GM18870 (cell line): ENCODE results near the gene BMERB1.
"Not testable (repeated sequence)": the region's sequence is repeated elsewhere in the genome, so short reads cannot be mapped to it uniquely, and the experiment has no call there.

Experiments
- ATAC-seq: cut with Tn5 transposase; IDR thresholded peaks from one replicate; pipeline ENCODE4 v1.9.1; 2021; ENCODE audit warnings: moderate library complexity; ENCODE audit not compliant: unreplicated experiment

Gene BMERB1

DNA sequence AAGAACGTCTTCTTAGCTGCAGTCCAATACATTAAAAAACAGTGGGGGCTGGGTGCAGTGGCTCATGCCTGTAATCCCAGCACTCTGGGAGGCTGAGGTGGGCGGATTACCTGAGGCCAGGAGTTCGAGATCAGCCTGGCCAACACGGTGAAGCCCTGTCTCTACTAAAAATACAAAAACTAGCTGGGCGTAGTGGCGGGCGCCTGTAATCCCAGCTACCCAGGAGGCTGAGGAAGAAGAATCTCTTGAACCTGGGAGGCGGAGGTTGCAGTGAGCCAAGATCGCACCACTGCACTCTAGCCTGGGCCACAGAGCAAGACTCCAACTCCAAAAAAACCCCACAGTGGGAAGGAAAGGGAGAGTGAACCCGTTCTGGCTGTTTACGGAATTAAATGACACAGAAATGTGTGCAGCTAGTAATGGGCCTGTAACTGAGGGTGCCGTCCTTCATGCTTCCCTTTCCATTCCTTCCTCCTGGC, 172.9 kb downstream of the BMERB1 start:
- not testable (repeated sequence) for ATAC-seq

GRCh38 chr16:15607700-15608396, 173.5 kb downstream of the BMERB1 start:
- ATAC-seq: no peak

- no peak for ATAC-seq
Measured at GRCh38 chr16:15608398-15609285, 174.3 kb downstream of the BMERB1 start.

- no peak for ATAC-seq
Measured at GRCh38 chr16:15609286-15609649, 174.9 kb downstream of the BMERB1 start.

DNA sequence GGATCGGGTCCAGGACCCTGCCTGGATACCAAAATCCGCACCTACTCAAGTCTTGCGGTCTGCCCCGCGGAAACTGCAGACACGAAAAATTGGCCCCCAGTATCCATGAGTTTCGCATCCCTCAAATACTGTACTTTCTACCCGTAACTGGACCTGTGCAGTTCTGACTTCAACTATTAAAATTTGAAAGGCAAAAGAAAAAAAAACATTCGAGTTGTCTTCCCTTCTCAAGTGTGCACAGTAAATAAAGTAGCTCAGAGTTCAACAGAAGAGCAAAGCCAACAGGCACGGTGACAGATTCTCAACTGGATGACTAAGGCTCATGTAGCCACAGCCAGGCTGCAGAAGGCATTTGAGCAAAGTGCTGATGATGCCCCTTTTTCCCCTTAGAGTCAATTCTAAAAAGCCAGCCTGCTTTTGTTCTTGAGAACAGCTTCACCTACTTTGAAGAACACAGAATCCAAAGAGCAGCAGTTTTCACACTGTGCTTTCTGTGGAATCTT, 176.0 kb downstream of the BMERB1 start:
- no peak for ATAC-seq

DNA sequence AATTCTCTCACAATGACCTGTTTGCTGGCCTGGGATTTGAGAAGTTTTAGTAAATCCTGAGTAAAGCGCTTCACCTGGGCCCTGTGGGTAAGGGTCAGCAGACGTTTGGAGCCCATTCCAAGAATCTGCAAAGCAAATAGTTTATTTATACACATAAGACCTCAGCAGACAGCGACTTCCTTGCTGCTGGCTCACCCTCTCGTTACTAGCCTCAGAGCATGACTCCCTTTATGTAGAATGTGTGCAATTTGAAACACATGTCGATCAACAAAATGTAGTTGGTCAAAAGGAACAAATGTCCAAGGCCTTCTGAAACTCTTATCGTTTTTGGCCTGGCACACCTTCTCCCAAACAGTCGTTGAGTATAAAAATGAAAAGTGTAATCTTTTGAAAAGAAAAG, 177.2 kb downstream of the BMERB1 start:
- no peak for ATAC-seq

DNA sequence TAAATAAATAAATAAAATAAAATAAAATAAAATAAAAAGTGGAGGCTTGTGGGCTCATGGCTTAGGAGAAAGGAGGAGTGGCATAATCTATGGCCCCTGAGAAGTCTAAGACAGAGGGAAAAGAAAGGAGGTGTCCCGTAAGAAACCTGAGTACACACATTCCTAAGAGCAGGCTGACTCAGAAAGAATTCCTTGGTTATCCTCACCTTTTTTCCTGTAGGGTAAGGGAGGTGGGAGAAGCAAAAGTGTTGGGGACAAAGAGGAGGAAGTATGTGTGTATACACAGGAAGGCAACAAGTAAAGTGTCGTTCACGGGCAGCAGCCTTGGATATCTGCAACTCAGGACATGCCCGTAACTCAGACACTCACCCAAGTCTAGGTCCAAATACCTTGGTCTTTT, 179.3 kb downstream of the BMERB1 start:
- no peak for ATAC-seq

DNA sequence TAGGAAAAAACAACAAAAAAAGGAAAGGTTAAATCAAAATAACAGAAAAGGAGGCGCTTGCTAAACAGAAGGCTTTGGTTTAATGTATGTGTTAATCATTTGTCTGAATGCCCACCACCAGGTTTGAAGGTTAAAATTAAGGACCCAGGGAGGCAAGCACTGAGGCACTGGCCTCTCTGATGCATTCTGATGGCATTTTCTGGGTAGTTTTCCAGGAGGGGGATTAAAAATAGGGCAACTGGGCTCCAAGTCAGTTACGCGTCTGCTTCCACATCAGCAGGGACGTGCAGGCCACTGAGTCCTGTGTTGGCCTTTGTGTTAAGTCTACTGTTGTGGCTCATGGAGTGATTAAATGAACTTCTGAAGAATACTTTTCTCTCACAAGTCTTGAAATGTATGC, 181.6 kb downstream of the BMERB1 start:
- ATAC-seq: no peak

GRCh38 chr16:15616475-15617165, 182.2 kb downstream of the BMERB1 start:
- ATAC-seq: no peak

GRCh38 chr16:15617901-15618300, 183.5 kb downstream of the BMERB1 start:
- no peak for ATAC-seq

- no peak for ATAC-seq
Measured at GRCh38 chr16:15618392-15618791, 184.0 kb downstream of the BMERB1 start.

DNA sequence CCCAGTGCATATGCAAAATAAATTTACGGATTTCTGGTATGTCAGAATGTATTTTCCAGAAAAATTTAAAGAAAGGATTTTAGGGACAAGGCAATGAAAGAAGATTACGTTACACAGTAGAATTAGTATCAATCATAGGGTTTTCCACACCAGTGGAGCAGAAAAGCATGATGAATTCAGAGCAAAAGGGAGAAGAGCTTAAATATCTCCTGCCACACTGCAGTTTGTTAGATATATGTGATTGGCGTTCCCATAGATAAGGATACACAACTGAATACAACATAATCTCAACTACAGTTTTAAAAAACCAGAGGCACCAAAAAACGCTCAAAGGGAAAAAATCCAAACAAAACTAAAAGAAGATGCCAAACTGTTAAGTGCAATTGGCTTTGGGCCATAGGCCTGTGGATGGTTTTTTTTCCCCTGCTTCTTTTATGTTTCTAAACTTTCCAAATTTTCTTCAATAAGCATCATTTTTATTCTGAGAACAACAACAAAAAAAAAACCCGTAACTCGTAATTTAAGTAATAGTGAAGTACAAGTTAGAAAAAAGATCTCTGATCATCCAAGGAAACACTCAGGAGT, 186.3 kb downstream of the BMERB1 start:
- no peak for ATAC-seq

DNA sequence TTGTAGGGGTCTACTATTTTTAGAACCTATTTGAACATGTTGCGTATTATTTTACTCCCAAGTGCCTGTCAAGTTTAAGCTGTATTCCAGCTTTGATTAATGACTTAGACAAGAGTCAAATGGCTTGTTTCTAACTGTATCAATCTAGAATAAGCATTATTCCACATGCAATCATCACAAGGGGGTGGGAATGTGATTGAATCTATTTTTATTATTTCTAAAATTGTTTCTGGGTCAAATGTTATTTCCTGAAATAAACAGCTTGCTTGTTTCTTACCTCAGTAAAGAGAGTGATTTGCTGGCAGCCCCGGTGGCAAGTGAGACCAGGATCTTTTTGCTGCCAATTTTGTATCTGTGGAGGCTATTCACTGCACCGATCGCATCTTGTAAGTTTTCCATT, 187.1 kb downstream of the BMERB1 start:
- ATAC-seq: no peak

DNA sequence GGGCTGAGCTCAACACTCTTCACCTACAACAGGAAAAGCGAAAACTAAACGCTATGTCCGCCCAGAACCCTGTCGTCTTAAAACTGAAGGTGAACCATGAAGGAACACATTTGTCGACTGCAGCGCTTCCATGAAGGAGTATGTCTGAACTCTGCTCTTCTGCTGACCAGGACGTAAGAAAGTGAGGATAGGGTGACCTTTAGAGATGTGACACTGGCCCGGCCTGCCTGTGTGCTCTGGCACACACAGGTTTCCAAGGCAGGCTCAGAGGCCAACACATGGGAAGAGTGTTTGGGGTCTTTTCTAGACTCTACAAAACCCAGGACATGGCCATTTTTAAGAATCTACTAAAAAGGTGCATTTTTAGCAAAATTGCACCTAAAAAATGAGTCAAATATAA, 187.5 kb downstream of the BMERB1 start:
- ATAC-seq: no peak

- no peak for ATAC-seq
Measured at GRCh38 chr16:15631730-15632409, 197.5 kb downstream of the BMERB1 start.

DNA sequence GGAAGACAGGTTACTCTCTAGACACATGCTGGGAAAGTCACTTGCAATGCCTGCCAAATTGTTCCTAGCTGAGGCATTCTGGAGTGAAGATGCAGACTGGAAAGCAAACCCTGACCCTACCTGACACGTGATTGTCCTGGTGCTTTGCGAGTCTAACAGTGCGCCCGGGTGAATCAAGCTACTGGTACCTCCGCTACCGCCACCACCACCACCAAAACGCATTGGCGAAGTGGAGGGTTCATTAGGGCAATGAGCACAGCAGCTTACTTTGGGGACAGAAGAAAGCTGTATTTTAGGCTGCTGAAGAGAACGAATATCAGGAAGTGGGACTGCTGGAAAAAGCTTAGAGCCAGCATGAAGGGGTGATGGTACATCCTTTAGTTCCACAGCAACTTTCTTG, 201.5 kb downstream of the BMERB1 start:
- no peak for ATAC-seq

DNA sequence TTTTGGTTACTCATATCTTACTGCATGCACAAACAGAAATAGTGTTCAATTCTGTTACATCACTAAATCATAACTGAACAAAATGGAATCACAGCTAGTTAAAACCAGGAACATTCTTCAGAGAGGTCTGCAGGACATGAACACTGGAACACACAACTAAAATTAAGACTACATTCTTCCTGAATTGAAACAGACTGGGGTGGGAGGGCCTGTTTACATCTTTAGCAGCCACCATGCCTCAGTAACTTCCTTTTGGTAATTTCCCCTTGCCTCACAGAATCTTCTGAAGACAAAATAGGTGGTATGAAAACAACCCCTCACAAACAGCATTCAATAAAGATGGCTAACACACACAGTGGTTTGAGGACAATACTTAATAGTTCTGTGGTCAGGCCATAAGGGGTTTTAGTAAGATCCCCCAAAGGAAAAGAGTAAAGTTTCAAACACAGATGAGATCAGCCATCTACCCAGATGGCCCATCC, 202.0 kb downstream of the BMERB1 start:
- ATAC-seq: no peak
